HG02885 (cell line): ENCODE results near the gene NOS1AP.
"Not testable (repeated sequence)": the region's sequence is repeated elsewhere in the genome, so short reads cannot be mapped to it uniquely, and the experiment has no call there.

Experiments used
- ATAC-seq: cut with Tn5 transposase; IDR thresholded peaks from one replicate; pipeline ENCODE4 v1.9.1; 2021; ENCODE audit warnings: mild to moderate bottlenecking; ENCODE audit not compliant: unreplicated experiment, poor library complexity

The NOS1AP gene

DNA sequence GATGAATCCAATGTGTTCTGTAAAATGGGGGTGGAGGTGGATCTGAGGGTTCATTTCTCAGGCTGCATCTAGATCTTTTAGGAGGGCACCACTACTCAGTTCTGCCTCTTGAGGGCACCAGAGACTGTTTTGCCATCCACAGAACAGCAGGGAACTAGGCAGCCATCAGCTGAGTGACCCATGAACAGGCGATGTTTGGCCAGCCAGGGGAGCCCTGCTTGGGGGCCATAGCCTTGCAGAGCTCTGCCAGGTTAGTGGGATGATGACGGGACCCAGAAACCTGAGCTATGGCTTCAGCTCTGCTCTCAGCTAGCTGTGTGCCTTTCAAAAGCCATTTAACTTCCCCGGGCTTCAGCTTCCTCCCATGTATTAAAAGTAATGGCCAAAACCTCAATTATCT, 13.4 kb upstream of the NOS1AP start:
- peak; percentile 60 for ATAC-seq

DNA sequence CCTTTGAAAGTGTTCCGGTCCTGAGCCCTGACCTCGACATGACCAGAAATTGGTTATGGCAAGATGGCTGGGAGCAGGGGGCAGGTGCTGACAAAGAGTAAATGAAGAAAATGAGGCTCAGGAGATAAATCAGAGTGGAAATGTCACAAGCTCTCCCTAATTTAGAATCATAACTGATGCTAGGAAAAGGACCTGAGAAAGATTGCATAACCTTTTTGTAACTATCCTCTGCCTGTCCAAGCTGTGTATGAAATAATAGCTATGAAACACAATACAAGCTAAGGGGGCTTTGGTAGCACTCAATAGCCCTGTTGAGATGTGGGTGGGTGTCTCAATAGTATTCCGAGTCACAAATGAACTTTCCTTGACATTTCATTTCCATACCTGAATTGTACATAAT, 12.9 kb upstream of the NOS1AP start:
- ATAC-seq = no peak

DNA sequence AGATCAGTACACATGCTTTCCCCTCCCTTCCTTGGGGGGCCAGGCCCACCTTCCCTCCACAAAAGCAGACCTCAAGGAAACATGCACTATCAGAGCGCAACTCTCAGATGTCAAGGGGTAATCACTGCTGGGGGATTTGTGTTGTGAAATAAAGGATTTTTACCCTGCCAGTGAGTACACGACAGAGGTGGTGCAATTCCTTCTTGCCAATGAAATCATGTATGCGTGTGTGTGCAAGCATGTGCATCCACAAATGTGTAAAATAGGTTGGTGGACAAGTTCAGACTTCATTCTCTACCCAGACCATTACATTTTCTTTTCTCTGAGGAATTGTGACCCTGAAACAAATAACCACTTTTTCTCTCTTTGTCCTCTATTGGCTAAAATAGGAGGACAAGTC, 9.8 kb upstream of the NOS1AP start:
- ATAC-seq = no peak

DNA sequence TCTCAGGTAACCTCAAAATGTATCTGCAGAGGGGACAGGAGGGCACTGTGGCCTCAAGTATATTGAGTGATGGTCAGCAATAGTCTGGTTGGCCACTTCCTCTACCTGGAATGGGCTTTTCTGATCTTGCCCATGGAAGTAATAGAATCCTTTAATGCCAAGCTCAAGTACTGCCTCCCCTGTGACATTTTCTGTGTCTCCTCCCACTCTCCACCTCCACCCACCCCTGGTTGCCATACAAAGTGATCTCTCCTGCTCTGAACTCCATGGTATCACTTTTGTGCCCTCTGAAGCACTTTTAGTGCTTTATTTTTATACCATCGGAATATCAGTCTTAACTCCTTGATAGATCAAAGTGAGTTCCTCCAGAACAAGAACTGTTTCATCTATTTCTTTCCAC, 9.2 kb upstream of the NOS1AP start:
- ATAC-seq = no peak

DNA sequence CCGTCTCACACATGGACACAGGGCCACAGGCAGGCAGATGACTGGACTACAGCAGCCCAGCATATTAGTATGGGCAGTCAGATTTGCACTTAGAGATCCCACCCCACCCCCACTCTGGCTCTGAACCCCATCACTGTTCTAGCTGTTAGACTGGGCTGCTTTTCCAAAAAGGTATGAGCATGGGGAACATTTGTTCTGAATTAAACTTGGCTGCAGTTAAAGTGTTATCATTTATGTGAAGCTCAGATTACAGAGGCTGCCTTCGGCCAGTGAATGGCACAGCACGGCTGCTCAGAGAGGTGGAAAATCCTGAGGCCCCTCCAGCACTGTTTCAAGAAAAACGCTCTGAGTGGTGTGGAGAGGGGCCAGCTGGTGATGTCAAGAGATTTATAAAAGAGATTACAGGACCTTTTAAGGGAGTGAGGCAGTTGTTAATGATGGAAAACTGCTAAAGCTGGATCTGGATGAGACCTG, 6.9 kb upstream of the NOS1AP start:
- ATAC-seq = no peak

DNA sequence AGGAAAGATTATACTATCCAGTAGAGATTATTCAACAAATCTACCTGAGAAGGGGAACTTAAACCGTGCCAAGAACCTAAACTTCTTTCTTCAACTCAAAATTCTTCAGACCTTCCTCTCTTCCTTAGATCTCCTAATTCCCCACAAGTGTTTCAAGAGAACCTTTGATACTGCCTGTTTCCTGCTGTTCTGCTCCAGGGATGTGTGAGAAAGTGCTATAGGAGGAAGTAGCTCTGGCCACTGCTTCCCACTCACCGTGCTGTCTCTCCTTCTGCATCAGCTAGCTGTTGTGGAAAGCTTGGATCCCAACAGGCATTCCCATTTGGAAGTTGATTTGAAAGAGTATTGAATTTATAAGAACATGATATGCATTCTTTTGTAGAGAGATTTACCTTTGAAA, 4.5 kb upstream of the NOS1AP start:
- ATAC-seq = no peak

DNA sequence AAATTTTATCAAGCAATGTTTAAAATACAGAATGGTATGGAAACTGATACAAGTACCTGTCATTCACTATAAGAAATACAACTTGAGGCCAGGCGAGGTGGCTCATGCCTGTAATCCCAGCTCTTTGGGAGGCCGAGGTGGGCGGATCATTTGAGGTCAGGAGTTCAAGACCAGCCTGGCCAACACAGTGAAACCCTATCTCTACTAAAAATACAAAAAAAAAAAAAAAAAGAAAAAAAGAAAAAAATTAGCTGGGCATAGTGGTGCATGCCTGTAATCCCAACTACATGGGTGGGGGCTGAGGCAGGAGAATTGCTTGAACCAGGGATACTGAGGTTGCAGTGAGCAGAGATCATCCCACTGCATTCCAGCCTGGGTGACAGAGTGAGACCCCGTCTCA, 2.7 kb upstream of the NOS1AP start:
- ATAC-seq = not testable (repeated sequence)

DNA sequence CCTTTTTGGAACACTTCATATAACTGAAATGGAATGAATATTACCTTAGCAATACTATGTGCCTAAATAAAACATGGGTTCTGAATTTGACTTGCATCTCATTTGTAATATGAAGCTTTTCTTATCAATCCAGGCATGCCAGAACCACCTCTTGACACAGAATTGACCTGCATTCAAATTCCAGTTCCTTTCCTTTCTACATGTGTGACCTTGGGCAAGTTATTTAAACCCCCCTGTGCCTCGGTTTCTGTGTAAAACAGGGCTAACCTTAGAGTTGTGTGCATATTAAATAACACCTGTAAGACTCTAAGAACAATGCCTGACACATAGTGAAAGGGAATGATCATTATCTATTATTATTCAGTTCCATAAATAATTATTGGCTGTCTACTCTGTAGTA, 2.0 kb upstream of the NOS1AP start:
- ATAC-seq = no peak

DNA sequence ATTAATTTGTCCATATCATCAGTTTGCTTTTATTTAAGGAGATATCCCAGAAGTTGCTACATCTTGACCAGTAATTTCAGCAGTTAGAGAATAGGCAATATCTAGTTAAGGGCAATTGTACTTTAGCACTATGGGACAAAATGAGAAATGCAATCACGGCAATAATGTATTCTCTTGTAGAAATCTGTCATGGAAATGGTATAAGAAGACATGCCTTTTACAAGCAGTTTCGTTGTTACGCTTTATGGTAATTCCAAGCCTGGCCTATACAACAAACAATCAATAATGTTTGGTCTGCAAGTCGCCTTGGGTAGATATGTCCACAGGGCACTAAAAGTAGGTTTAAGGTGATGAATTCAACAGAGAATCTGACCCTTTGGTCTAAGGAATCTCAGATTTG, 1.2 kb upstream of the NOS1AP start:
- ATAC-seq = no peak

DNA sequence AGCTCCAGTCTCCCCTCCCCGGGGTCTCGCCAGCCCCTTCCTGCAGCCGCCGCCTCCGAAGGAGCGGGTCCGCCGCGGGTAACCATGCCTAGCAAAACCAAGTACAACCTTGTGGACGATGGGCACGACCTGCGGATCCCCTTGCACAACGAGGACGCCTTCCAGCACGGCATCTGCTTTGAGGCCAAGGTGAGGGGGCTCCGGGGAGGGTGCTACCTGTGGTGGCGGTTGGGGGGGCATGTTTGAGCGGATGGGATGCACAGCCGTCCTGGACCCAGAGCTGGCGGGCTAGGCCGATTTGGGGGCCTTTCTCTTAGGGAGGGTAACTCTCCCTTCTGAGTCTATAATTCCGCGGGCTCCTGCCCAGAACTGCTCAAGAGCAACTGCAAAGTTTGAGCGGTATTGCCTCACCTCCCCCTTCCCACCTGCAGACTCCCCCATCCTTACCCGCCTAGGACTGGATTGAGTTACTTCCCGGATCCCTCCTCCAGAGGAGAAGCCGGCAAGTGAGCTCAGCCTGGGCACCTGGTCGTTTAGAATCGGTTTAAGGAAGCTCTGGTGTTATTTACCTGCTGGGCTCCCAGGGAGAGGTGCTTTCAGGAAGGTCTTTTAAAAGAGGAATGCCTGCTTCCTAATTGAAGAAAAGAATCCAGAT, 730 bp downstream of the NOS1AP start:
- no peak for ATAC-seq

DNA sequence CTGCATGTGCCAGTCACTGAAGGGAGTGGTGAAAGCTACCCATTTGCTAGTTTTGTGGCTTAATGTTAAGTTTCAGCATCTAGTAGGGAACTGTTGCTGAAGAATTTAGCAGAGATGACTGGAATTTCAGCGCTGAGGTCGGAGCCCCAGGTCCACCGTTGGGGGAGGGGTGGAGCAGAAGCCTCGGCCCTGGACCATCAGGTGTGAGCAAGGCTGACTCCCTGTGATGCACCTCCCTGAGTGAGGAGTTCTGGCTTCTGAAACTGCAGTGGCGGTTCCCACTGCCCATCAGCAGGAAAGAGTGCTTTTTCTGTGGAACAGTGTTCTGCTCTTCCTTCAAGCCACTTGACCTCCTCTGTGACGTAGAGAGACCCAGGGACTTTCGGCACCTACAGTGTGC, 1.3 kb downstream of the NOS1AP start:
- ATAC-seq = no peak

DNA sequence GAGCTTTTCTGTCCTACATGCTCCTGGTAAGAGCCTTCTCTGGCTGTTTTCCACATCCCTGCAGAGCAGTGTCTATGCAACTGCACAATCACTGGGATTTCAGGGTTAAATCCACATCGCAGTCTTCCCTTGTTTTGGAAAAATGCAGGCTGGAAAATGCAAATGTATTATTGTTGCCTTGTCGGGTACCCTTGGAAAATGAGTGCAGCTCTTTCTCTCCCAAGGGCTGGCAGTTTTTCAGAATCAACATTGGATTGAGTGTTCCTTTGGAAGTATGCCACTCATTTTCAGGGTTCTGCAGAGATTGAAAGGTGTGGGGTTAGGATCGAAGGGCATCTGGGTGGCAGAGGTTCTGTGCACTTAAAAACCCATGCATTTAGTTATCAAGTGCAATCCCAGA, 3.2 kb downstream of the NOS1AP start:
- ATAC-seq = no peak

DNA sequence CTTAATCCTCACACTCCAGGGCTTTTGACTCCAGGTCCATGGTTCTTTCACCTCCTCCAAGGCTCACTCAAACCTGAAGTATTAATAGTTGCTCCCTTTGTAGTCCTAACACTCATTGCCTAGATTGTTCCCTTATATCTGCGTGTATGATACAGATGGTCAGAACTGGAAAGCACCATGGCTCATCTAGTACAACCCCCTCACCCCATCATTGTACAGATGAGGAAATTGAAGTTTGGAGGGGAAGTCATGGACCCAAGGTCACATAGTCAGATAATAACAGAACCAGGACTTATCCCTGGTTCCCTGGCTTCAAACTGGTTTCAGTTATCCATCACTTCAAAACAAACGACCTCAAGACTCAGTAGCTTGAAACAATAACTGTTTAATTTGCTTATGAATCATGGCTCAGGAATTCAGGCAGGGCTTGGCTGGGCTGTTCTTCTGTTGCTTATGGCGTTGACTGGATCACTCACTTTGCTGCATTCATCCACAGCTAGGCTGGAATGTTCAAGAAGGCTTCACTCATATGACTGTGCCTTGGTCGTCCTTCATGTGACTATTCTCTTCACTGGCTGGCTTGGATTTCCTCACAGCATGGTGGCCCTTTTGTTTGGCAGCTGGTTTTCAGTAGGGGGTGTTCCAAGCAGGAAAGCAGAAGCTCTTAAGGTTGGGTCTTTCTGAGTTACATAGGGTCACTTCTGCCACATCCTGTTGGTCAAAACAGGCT, 5.0 kb downstream of the NOS1AP start:
- no peak for ATAC-seq

DNA sequence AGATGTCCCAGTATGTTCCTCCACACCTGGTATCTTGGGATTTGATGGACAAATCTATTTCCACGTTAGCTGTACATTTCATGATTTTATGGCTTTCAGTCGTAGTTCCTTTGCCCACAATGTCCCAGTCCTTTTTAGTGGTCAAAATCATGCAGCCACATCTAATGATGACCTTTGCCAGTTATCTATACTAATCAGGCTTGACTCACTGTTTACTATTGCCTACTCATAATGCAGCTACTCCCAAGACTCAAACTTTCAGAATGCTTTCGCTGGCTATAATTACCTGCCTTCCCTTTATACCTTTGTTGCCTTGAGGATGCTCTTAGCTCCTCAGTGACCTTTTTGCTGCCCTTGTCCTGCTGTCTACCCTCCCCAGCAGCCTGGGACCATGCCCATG, 6.4 kb downstream of the NOS1AP start:
- ATAC-seq = no peak

DNA sequence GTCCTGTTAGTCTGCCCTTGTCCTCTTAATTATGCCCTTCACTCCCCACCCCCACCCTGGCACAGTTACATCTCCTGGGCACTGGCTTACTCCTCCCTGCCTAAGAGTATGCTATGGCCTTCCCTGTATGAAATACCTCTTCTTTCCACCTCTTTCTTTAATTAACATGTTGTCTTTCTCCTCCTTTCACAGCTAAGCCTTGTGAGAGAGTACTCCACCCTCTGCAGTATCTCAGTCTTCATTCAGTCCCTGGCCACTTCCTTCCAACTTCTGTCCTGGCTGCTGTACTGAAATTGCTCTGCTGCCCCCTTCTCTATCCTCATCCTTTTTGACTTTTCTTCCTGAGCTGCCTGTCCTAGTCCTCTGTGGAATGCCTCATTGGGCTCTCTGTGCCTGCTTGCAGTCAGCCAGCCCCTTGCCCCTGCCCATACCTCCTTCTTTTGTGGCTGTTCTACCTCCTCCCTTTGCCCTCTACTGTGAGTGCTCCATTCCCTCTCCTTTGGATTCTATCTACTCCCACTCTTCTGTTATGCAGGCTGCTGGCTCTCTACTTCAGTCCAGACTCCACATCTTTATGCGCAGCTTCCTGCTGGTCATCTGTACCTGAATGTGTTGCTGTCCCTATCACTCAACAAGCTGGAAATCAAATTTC, 8.3 kb downstream of the NOS1AP start:
- no peak for ATAC-seq

DNA sequence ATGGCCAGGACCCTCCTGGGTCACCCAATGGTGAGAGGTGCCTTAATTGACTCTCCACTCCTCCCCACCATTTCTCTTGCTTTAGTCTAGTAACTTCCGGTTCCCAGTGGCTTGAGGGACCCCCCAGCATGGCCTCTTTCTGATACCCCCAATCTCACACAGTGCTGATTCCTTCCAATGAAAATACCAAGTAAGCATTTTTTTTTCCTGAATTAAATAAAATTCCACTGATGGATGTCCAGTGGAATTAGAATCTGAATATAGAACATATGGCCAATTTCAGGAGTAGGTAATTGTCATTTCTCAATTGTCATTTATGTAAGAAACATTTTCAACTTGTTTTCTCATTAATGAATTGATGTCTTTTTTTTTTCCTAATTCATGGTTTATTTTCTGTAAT, 9.5 kb downstream of the NOS1AP start:
- ATAC-seq = no peak

DNA sequence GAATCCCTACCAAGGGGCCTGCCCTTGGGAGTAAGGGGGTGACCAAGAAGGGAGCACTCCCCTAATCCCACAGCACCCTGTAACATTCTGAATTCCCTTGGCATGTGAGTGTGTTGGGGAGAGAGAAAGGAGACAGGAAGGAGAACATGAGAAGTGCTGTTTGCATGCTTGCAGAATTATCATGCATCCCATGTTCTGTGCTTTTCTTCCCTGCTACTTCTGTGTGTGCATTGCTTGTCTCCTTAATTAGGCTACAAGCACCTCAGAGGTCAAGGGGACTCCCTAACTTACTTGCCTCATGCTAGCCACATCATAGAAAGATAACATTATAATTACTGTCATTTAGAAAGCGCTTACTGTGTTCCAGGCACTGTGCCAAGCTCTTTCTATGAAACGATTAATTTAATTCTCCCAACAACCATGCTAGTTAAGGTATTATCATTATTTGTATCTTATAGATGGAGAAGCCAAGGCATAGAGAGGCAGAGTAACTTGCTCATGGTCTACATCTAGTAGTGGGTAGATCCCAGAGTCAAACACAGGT, 11.1 kb downstream of the NOS1AP start:
- no peak for ATAC-seq

DNA sequence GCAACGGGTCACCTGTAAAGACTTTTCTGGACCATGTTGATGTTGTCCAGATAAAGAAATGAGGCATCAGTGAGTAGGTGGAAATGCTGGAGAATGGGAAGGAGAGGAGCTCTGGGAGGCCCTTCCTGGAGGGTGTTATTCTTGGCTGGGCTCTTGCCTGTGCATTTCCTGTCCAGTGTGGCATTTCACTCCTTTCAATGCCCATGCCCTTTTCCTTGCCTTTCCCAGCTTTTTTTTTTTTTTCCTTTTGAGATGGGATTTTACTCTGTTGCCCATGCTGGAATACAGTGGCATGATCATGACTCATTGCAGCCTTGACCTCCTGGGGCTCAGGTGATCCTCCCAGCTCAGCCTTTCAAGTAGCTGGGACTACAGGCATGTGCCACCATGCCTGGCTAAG, 11.8 kb downstream of the NOS1AP start:
- ATAC-seq = no peak

DNA sequence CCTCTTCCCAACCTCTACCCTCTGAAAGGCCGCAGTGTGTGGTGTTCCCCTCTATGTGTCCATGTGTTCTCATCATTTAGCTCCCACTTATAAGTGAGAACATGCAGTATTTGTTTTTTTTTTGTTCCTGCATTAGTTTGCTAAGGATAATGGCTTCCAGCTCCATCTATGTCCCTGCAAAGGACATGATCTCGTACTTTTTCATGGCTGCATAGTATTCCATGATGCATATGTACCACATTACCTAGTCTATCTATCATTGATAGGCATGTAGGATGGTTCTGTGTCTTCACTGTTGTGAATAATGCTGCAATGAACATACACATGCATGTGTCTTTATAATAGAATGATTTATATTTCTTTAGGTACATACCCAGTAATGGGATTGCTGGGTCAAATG, 12.6 kb downstream of the NOS1AP start:
- ATAC-seq = not testable (repeated sequence)

DNA sequence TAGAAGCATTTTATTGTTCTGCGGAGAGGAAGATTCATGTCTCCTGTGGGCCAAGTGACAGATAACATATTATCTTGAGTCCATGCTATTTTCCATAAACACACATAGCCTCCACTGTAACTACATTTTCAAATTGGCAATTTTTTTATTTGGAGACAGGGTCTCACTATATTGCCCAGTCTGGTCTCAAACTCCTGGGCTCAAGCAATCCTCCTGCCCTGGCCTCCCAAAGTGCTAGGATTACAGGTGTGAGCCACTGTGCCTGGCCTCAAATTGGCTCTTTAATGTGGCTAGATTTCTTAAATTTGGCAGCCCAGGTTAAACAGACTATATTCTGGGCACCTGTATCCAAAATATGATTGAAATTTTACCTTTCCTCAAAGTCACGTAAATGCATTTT, 13.8 kb downstream of the NOS1AP start:
- no peak for ATAC-seq

DNA sequence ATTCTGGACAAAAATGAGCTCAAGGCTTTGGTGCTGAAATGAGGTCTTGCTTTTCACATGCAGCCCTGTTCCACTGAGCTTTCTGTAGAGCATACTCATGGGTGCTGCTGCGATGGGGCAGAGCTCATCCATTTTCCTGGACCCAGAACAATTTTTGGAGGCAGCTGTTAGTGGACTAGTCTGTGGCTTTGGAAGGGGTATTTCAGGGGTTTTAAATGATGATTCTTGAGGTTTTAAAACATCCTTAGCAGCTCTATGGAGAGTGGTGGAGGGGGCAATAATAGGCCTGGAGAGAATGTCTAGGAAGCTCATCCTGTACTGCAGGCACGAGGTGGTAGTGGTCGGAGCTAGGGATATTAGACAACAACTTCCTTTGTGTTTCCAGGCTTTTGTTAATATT, 16.5 kb downstream of the NOS1AP start:
- ATAC-seq = no peak
